Measurements from ENCODE around the gene SNPH.

Gene SNPH

DNA sequence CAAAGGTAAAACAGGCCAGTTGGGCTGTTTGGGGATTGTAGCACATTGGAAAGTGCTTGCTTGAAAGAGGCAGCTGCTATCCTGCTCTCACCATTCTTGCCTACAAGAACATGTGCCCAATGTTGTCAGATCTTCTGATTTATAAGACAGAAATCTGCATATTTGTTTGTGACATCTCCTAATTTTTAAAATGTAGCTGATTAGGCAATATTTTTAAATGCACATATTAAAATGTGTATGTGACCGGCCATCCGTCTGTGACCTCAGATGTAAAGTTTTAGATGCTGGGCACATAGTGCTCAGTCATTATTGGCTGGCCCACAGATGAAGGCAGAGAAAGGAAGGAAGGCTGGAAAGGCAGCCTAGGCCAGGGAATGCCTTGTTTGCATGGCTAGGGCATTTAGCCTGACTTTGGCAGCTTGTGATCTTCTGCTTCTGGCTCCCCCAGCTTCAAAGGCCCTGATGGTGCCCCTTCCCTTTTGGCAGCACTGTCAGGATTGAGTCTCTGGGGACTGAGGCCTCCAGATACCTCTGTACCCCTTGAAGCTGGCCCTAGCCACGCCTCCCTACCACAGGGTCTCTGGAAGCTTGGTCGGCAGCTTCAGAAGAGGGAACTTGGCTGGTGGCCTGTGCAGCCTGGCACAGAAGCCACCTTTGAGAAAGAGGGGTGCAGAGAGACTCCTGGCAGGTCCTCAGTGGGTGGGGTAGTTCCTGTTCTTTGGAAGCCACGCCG is 6.4 kb downstream of the SNPH start:
- no peak for FAIRE-seq
- DNase-seq (ENCODE audit: insufficient read length, low spot score), result no peak
- TF ChIP-seq POLR2A (IDR thresholded peaks at IDR 0.05; ENCODE audit: low read depth, low read length), result no peak

DNA sequence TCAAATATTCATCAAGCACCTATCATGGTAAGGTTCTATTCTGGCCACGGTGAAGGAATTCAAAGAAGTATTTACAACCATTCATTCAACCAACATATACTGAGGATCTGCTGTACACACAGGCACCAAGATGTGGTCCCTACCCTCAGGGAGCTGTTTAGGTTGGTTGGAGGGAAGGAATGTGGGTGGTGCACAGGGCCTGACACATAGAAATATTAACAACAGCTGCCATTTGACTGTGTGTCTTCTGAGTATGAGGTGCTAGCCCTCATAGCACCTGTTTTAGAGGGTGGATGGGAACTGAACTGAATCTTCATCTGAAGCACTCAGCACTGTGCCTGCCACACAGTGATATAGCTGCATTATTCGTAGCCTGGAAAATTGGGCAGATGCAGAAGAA is 7.3 kb downstream of the SNPH start:
- no peak for TF ChIP-seq POLR2A (IDR thresholded peaks at IDR 0.05; ENCODE audit: low read depth, low read length)
- DNase-seq (ENCODE audit: insufficient read length, low spot score) (no peak), FAIRE-seq (no peak)

GRCh38 chr20:1274485-1275311 is 8.6 kb downstream of the SNPH start:
- DNase-seq (ENCODE audit: insufficient read length, low spot score) (no peak), FAIRE-seq (no peak)
- TF ChIP-seq POLR2A (IDR thresholded peaks at IDR 0.05; ENCODE audit: low read depth, low read length), result no peak

DNA sequence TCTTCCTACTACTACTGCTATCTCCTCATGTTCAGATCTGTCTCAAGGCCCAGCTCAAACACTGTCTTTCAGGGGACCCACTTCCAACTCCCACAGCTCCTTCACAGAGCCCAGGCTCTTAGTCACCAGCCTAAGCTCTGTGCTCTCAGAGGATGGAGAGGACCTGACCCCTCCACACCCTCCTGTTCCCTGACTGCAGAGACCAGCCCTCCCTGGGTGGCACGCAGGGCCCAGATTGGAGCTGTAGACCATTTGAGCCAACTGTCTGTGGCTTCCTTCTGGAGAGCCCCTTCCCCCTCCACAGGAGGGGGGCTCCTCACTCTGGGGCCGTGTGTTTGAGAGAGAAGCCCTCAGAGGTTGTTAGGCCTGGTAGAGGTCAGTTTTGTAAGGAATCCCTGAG is 9.8 kb downstream of the SNPH start:
- no peak for FAIRE-seq
- DNase-seq (ENCODE audit: insufficient read length, low spot score), result no peak
- no peak for TF ChIP-seq POLR2A (IDR thresholded peaks at IDR 0.05; ENCODE audit: low read depth, low read length)

DNA sequence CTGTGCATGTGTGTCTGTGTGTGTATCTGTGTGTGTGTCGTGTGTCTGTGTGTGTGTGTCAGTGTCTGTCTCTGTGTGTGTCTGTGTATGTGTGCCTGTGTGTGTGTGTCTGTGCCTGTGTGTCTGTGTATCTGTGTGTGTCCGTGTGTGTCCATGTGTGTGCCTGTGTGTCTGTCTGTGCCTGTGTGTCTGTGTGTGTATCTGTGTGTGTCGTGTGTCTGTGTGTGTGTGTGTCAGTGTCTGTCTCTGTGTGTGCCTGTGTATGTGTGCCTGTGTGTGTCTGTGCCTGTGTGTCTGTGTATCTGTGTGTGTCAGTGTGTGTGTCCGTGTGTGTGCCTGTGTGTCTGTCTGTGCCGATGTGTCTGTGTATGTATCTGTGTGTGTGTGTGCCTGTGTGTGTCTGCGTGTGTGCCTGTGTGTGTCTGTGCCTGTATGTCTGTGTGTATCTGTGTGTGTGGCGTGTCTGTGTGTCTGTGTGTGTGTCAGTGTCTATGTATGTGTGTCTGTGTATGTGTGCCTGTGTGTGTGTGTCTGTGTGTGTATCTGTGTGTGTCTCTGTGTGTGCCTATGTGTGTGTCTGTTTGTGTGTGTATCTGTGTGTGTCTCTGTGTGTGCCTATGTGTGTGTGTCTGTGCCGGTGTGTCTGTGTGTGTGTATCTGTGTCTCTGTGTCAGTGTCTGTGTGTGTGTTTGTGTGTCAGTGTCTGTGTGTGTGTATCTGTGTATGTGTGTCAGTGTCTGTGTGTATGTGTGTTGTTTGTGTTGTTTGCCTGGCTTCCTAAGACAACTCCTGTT is 11.6 kb downstream of the SNPH start:
- DNase-seq (ENCODE audit: insufficient read length, low spot score) (no peak), FAIRE-seq (no peak)
- TF ChIP-seq POLR2A (IDR thresholded peaks at IDR 0.05; ENCODE audit: low read depth, low read length), result no peak

- DNase-seq (ENCODE audit: insufficient read length, low spot score) (no peak), FAIRE-seq (no peak)
- no peak for TF ChIP-seq POLR2A (IDR thresholded peaks at IDR 0.05; ENCODE audit: low read depth, low read length)
These were observed 12.9 kb downstream of the SNPH start for GRCh38 chr20:1278993-1279392.

DNA sequence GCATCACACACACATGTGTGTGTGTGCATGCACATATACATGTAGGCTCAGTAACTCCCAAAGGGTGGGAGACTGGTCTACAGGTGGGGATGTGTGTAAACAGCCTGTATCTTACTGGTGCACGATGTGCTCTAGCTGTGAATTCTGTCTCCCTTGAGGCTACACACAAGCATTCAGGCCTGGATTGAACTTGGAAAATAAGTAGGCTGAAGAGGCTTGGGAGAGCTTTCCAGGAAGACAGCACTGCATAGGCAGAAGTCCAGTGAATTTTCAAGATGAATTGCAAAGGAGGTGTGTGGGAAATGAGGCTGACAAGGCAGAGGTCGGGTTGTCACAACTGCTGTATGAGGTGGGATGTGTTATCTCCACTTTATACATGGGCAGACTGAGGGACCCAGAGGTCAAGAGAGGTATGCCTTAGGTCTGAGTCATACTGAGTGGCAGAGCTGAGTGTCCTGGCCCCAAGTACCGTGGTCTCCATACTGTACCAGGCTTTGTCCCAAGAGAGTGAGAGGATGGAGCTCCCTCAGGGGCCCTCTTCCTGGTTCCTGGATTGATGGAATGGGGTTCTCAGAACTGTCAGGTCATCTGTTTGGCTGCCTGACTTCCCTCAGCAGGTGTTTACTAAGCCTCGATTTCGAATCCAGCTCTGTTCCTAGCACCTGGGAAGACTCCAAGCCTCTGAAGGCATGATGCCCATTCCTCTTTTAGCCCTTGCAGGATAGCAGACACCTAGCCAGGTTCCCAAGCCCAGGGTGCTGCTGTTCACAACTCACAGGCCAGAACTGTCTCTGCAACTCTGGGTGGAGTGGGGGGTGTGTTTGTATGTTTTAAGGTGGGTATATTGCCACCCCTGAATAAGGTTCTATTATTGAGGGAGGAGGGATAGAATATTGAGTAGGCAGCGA is 14.4 kb downstream of the SNPH start:
- no peak for FAIRE-seq
- TF ChIP-seq POLR2A (IDR thresholded peaks at IDR 0.05; ENCODE audit: low read depth, low read length), result no peak
- no peak for DNase-seq (ENCODE audit: insufficient read length, low spot score)

GRCh38 chr20:1281279-1282057 is 15.4 kb downstream of the SNPH start:
- DNase-seq (ENCODE audit: insufficient read length, low spot score), result no peak
- FAIRE-seq, result no peak
- no peak for TF ChIP-seq POLR2A (IDR thresholded peaks at IDR 0.05; ENCODE audit: low read depth, low read length)

DNA sequence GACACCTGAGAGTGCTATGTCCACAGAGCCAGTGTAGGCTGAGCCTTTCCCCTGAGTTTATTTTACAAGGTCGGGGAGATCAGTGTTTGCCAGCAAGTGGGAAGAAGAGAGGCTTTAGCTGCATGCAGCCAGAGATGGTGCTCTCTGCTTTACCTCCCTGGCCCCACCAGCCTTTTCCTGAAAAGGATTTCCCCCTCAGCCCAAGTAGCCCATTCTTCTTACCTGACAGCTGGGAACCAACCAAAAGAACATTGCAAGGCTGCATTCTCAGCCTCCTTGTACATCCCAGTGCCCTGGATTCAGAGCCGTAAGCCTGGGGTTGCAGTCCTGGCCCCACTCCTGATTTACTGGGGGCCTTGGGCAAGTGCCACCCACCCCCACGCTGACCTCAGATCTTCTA is 16.9 kb downstream of the SNPH start:
- DNase-seq (ENCODE audit: insufficient read length, low spot score) (no peak), FAIRE-seq (no peak)
- no peak for TF ChIP-seq POLR2A (IDR thresholded peaks at IDR 0.05; ENCODE audit: low read depth, low read length)

- TF ChIP-seq POLR2A (IDR thresholded peaks at IDR 0.05; ENCODE audit: low read depth, low read length), result no peak
- FAIRE-seq, result no peak
- DNase-seq (ENCODE audit: insufficient read length, low spot score), result no peak
These were observed 17.7 kb downstream of the SNPH start for GRCh38 chr20:1283522-1284510.

GRCh38 chr20:1286267-1287024 is 20.4 kb downstream of the SNPH start:
- DNase-seq (ENCODE audit: insufficient read length, low spot score) (no peak), FAIRE-seq (no peak)
- no peak for TF ChIP-seq POLR2A (IDR thresholded peaks at IDR 0.05; ENCODE audit: low read depth, low read length)

All from H54 (cell line).